GM21576 (cell line): ENCODE results near the gene UQCRC1.
"Not testable (repeated sequence)": the region's sequence is repeated elsewhere in the genome, so short reads cannot be mapped to it uniquely, and the experiment has no call there.

Source experiments
- ATAC-seq: cut with Tn5 transposase; IDR thresholded peaks from one replicate; pipeline ENCODE4 v1.9.1; 2021; ENCODE audit warnings: mild to moderate bottlenecking, moderate library complexity; ENCODE audit not compliant: unreplicated experiment

UQCRC1 gene

GRCh38 chr3:48556796-48557626 is 52.4 kb downstream of the UQCRC1 start, which contains the start of gene PFKFB4:
Gene PFKFB4, minus strand, starts transcription at chr3:48556803. Its CDS starts 26 bp downstream, at chr3:48556777.
- ATAC-seq = peak; percentile 87

- ATAC-seq = no peak
Observed at GRCh38 chr3:48555949-48556795, 53.3 kb downstream of the UQCRC1 start.

GRCh38 chr3:48555231-48555948 is 54.1 kb downstream of the UQCRC1 start:
- no peak for ATAC-seq

DNA sequence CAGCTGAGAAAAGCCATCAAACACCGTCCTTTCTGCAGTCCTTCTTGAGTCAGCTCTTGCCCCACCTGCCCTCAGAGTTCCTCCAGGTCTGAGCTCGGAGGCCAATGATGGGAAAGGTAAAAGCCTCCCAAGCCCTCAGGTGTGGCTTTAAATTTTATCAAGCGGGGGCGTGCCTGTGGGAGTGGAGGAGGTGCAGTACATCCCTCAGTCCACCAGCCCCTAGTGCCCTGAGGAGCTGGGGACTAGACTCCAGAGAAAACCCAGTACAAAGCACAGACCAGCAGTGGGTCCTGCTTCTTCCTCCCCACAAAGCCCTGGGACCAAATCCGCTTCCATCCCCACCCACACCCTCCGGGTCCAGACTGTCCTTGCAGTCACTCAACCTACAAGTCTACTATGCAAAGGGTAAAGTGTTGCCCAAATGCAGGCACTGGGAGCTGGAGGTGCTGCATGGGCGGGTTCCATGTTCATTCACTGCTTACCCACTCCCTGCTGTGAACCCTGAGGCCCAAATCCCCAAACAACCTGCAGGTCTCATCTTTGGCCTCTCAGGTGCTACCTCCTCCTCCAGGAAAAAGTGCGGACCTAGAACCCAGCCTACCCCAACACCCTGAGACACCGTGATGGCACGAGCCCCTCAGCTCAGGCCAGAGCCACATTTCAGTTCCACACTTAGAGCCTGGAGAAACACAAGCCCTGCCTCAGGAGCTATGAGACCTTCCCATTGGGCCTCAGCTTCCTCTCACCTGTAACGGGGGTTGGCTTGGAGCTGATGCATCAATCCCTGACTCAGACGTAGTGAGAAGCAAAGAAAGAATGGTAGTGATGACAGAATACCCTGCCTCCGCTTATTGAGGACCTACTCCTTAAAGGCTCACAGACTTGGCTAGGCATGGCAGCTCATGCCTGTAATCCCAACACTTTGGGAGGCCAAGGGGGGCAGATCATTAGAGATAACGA is 55.3 kb downstream of the UQCRC1 start:
- ATAC-seq = no peak

DNA sequence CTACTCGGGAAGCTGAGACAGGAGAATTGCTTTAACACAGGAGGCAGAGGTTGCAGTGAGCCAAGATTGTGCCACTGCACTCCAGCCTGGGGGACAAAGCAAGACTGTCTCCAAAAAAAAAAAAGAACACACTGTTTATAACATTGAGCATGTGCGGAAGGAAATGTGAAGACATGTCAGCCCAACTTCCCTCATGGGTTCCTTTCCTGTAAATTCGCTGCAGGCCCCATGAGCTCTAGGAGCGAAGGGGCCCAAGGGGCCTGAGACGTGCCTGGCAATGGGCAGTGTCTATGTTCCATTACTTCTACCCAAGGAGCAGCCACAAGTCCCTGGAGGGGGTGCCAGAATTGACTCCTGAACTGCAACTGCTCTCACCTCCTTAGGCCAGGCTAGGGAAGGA is 56.1 kb downstream of the UQCRC1 start:
- no peak for ATAC-seq

GRCh38 chr3:48552111-48552951 is 57.1 kb downstream of the UQCRC1 start:
- ATAC-seq = no peak

DNA sequence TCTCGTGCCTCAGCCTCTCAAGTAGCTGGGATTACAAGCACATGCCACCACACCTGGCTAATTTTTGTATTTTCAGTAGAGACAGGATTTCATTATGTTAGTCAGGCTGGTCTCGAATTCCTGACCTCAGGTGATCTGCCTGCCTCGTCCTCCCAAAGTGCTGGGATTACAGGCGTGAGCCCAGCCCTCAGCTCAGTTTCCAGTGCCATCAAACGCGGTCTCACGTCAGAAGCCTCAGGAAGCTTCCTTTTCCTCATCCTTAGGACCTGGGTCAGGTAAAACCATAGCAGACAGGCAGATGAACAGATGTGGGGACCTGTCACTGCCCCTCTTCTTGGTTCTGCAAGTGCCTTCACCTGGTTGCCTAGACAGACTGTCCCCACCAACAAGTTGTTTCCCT is 57.8 kb downstream of the UQCRC1 start:
- ATAC-seq = not testable (repeated sequence)
